Astrocyte (in vitro differentiated cells and primary cell): ENCODE results near the gene HPS5. TPM values are rescaled to one million over a fixed set of nuclear protein-coding genes. Genes with fewer than 3 reads are reported as not detected.
"Not testable (repeated sequence)": the region's sequence is repeated elsewhere in the genome, so short reads cannot be mapped to it uniquely, and the experiment has no call there.

Experiments
- DNase-seq: peaks from one replicate; pipeline ENCODE4 v3.0.0-alpha.2; 2010; ENCODE audit warnings: low read depth
- FAIRE-seq: peaks from 2 replicates; lab custom pipeline; 2011; peaks lifted over from hg19 to GRCh38; lab: Jason Lieb, UNC
- H2AFZ ChIP-seq: 2 replicates; pipeline ENCODE4 v1.6.0; 2012; ENCODE audit warnings: low read depth, low read length, inconsistent platforms
- H3K27ac ChIP-seq: 2 replicates; pipeline ENCODE4 v1.5.1; 2011; ENCODE audit warnings: low read depth, low read length, inconsistent platforms
- H3K27me3 ChIP-seq: 2 replicates; pipeline ENCODE4 v1.6.0; 2011; ENCODE audit warnings: low read length, inconsistent platforms; ENCODE audit not compliant: insufficient read depth
- H3K36me3 ChIP-seq: 2 replicates; pipeline ENCODE4 v1.5.1; 2011; ENCODE audit warnings: low read length, inconsistent platforms; ENCODE audit not compliant: insufficient read depth
- H3K4me1 ChIP-seq: 2 replicates; pipeline ENCODE4 v1.5.1; 2011; ENCODE audit warnings: low read length, inconsistent platforms; ENCODE audit not compliant: insufficient read depth
- H3K4me2 ChIP-seq: 2 replicates; pipeline ENCODE4 v1.6.0; 2012; ENCODE audit warnings: low read length, inconsistent platforms
- H3K4me3 ChIP-seq: 2 replicates; pipeline ENCODE4 v1.5.1; 2011; ENCODE audit warnings: low read depth, mild to moderate bottlenecking, low read length, inconsistent platforms; ENCODE audit not compliant: insufficient read depth
- H3K79me2 ChIP-seq: 2 replicates; pipeline ENCODE4 v1.6.0; 2012; ENCODE audit warnings: mild to moderate bottlenecking, low read length, inconsistent platforms; ENCODE audit not compliant: insufficient read depth
- H3K9ac ChIP-seq: 2 replicates; pipeline ENCODE4 v1.6.0; 2012; ENCODE audit warnings: mild to moderate bottlenecking, low read length, inconsistent platforms
- H3K9me3 ChIP-seq: 2 replicates; pipeline ENCODE4 v1.5.1; 2012; ENCODE audit warnings: low read depth, mild to moderate bottlenecking, low read length, inconsistent platforms; ENCODE audit not compliant: insufficient read depth
- H4K20me1 ChIP-seq: 2 replicates; pipeline ENCODE4 v1.6.0; 2012; ENCODE audit warnings: low read length, inconsistent platforms; ENCODE audit not compliant: insufficient read depth
- H3K27ac Mint-ChIP-seq: one replicate; pipeline ENCODE4 v1.8.0; 2021; ENCODE audit warnings: mild to moderate bottlenecking, mixed read lengths; ENCODE audit not compliant: unreplicated experiment
- H3K27me3 Mint-ChIP-seq: one replicate; pipeline ENCODE4 v1.8.0; 2021; ENCODE audit warnings: low read depth, mixed read lengths; ENCODE audit not compliant: unreplicated experiment
- H3K36me3 Mint-ChIP-seq: one replicate; pipeline ENCODE4 v1.8.0; 2021; ENCODE audit warnings: low read depth, mixed read lengths; ENCODE audit not compliant: unreplicated experiment
- H3K4me1 Mint-ChIP-seq: one replicate; pipeline ENCODE4 v1.8.0; 2021; ENCODE audit warnings: low read depth, mixed read lengths; ENCODE audit not compliant: unreplicated experiment
- H3K4me3 Mint-ChIP-seq: one replicate; pipeline ENCODE4 v1.8.0; 2021; ENCODE audit warnings: mild to moderate bottlenecking, moderate library complexity, mixed read lengths; ENCODE audit not compliant: unreplicated experiment
- H3K9me3 Mint-ChIP-seq: one replicate; pipeline ENCODE4 v1.8.0; 2021; ENCODE audit warnings: mild to moderate bottlenecking, mixed read lengths; ENCODE audit not compliant: unreplicated experiment
- CTCF ChIP-seq: IDR thresholded peaks from 2 replicates; pipeline ENCODE4 v1.5.1; 2011; ENCODE audit warnings: low read depth, mild to moderate bottlenecking, inconsistent platforms, low read length, moderate library complexity; ENCODE audit not compliant: insufficient read depth
- EZH2 ChIP-seq: IDR thresholded peaks from 2 replicates; pipeline ENCODE4 v1.6.1; 2012; ENCODE audit warnings: mild to moderate bottlenecking, low read length, inconsistent platforms; ENCODE audit not compliant: insufficient read depth
- total RNA-seq: library from RNA; stranded (reverse); gene quantifications from 2 replicates; pipeline ENCODE4 v1.2.1, GENCODE V29; 2021

The HPS5 gene
- total RNA-seq, 1 donor from 2014 or later, result 22.6 TPM

DNA sequence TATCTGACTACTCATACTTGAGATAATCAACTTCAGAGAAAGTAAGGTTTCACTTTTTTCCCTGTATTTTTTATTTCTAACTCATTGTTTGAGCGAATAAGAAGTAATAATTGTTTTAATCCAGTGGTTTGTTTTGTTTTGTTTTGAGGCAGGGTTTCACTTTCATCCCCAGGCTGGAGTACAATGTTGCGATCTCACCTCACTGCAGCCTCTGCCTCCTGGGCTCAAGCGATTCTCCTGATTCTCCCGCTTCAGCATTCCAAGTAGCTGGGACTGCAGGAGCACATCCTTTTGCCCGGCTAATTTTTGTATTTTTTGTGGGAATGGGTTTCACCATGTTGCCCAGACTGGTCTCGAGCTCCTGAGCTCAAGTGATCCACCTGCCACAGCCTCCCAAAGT, 9.0 kb upstream of the HPS5 start:
- Histone ChIP-seq H2AFZ (no peak overlapping the region), H3K4me3 (no peak overlapping the region), H3K79me2 (peaks cover 54% of the 10 kb centered on the region), H3K4me1 (no peaks in the 10 kb centered on the region), H3K9ac (no peak overlapping the region), H3K27ac (no peak overlapping the region), H3K9me3 (no peaks in the 10 kb centered on the region), H3K4me2 (no peak overlapping the region), H3K27me3 (no peaks in the 10 kb centered on the region), H4K20me1 (peaks cover 33% of the 10 kb centered on the region), H3K36me3 (peaks cover 33% of the 10 kb centered on the region)
- Mint-ChIP-seq H3K27ac (no peak overlapping the region), H3K36me3 (no peaks in the 10 kb centered on the region), H3K4me3 (no peak overlapping the region), H3K9me3 (no peaks in the 10 kb centered on the region), H3K27me3 (no peaks in the 10 kb centered on the region), H3K4me1 (peaks cover 14% of the 10 kb centered on the region)
- DNase-seq (no peak), FAIRE-seq (no peak)
- TF ChIP-seq EZH2 (no peak), CTCF (no peak)

DNA sequence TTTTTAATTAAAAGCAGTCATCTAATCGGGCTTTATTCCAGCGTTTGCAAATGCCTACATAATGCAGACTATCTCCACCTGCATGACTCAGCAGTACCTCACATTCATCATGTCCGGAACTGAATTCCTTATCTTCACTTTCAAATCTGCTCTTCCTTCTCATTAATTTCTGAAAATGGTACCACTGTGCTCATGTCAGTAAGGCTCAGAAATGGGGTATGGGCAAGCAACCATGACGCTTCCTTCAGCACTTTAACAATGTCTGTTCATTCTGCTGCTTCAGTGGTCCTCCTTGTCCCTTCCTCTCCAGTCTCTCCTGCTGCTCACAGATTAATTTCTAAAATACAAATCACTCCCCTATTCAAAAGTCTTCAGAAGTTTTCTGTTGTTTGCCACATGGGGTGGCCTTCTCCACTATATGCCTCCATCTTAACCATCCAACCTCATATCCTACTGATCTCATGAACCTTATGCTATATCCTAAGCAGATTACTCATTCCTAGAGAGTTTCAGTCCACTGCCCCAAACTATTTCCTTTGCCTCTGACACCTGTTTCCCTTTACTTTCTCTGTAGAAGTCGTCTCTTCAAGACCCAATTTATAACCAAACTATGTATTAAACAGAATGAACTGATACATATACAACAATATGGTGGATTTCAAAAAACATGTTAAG, 7.4 kb upstream of the HPS5 start:
- Histone ChIP-seq H3K9ac (no peak overlapping the region), H3K4me2 (no peak overlapping the region), H3K36me3 (peaks cover 28% of the 10 kb centered on the region), H4K20me1 (peaks cover 38% of the 10 kb centered on the region), H3K9me3 (no peaks in the 10 kb centered on the region), H3K79me2 (peaks cover 70% of the 10 kb centered on the region), H3K4me1 (peaks cover 7% of the 10 kb centered on the region), H2AFZ (no peak overlapping the region), H3K27me3 (no peaks in the 10 kb centered on the region), H3K27ac (no peak overlapping the region), H3K4me3 (no peak overlapping the region)
- Mint-ChIP-seq H3K4me1 (peaks cover 26% of the 10 kb centered on the region), H3K36me3 (no peaks in the 10 kb centered on the region), H3K27me3 (no peaks in the 10 kb centered on the region), H3K9me3 (no peaks in the 10 kb centered on the region), H3K4me3 (no peak overlapping the region), H3K27ac (no peak overlapping the region)
- TF ChIP-seq CTCF, result no peak
- DNase-seq (peak; percentile 33), FAIRE-seq (no peak)

- peak overlapping the region; percentile 29 for H3K27ac Mint-ChIP-seq
- Histone ChIP-seq H2AFZ (no peak overlapping the region), H3K79me2 (peaks cover 88% of the 10 kb centered on the region), H3K4me2 (peak overlapping the region; percentile 90), H3K9ac (peak overlapping the region; percentile 97), H3K27ac (no peak overlapping the region), H4K20me1 (peaks cover 20% of the 10 kb centered on the region), H3K4me1 (peaks cover 31% of the 10 kb centered on the region), H3K9me3 (no peaks in the 10 kb centered on the region), H3K27me3 (no peaks in the 10 kb centered on the region), H3K36me3 (peaks cover 11% of the 10 kb centered on the region), H3K4me3 (peak overlapping the region; percentile 97)
- H3K9me3 Mint-ChIP-seq, result no peaks in the 10 kb centered on the region
- H3K4me1 Mint-ChIP-seq, result peaks cover 34% of the 10 kb centered on the region
- DNase-seq (no peak), FAIRE-seq (no peak)
- no peaks in the 10 kb centered on the region for H3K36me3 Mint-ChIP-seq
- H3K4me3 Mint-ChIP-seq, result peak overlapping the region; percentile 52
- H3K27me3 Mint-ChIP-seq, result no peaks in the 10 kb centered on the region
- no peak for TF ChIP-seq EZH2
- TF ChIP-seq CTCF, result no peak
Observed at GRCh38 chr11:18324381-18324780, 2.4 kb upstream of the HPS5 start.

DNA sequence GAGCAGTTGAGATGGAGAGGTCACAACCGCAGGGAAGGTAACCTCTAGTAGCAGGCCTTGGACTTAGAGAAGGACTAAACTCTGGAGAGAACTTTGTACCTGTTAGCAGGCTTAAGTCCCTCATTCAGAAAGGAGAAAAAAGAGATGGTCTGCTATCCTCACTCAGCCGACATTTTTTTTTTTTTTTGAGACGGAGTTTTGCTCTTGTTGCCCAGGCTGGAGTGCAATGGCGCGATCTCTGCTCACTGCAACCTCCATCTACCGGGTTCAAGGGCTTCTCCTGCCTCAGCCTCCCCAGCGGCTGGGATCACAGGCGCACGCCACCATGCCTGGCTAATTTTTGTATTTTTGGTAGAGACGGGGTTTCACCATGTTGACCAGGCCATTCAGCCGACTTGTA, 1.9 kb upstream of the HPS5 start:
- H2AFZ ChIP-seq, H3K27ac Mint-ChIP-seq, H3K27me3 ChIP-seq, H3K36me3 ChIP-seq, FAIRE-seq, H3K27ac ChIP-seq, H3K9me3 Mint-ChIP-seq, H3K27me3 Mint-ChIP-seq, DNase-seq, H3K9me3 ChIP-seq, H3K36me3 Mint-ChIP-seq: not testable (repeated sequence)
- Histone ChIP-seq H3K4me2 (peak overlapping the region; percentile 90), H3K79me2 (peaks cover 88% of the 10 kb centered on the region), H3K9ac (peak overlapping the region; percentile 97), H4K20me1 (peaks cover 18% of the 10 kb centered on the region), H3K4me3 (peak overlapping the region; percentile 97), H3K4me1 (peaks cover 31% of the 10 kb centered on the region)
- H3K4me3 Mint-ChIP-seq, result peak overlapping the region; percentile 98
- H3K4me1 Mint-ChIP-seq, result peaks cover 35% of the 10 kb centered on the region
